ENCODE measurements around the gene MRPL12. TPM values are rescaled to one million over a fixed set of nuclear protein-coding genes. Genes with fewer than 3 reads are reported as not detected.
A peak's percentile ranks its signal among the peaks of the same experiment; 100 is the strongest.

MRPL12 gene
- total RNA-seq, 1 experiment from 2014 or later, result 260 TPM

- CTCF ChIA-PET, result no interaction called here
- H3K9me2 ChIP-seq (ENCODE audit: insufficient read depth), result no peaks in the 10 kb centered on the region
- no peak overlapping the region for H3K9ac ChIP-seq (ENCODE audit: low read length)
- POLR2A ChIA-PET, result no interaction called here
- RAD21 ChIA-PET (ENCODE audit: low non-redundant PET in 1 of 2, low total read pairs in 2 of 2, uncharacterized antibody in 2 of 2, unreplicated experiment in 2 of 2), result no interaction called here
- ATAC-seq (no peak), DNase-seq (ENCODE audit: low read depth, low spot score) (no peak)
- TF ChIP-seq ATF3 (IDR thresholded peaks at IDR 0.05) (no peak), POLR2A (IDR thresholded peaks at IDR 0.05; ENCODE audit: borderline replicate concordance, extremely low read depth, insufficient read depth, insufficient read length) (no peak), SRF (IDR thresholded peaks at IDR 0.05; ENCODE audit: low read depth) (no peak), MAX (IDR thresholded peaks at IDR 0.05) (no peak), EZH2phosphoT487 (IDR thresholded peaks at IDR 0.05; ENCODE audit: borderline replicate concordance) (no peak), CBX3 (IDR thresholded peaks at IDR 0.05; ENCODE audit: low read depth) (no peak), ZNF274 (IDR thresholded peaks at IDR 0.05; ENCODE audit: low read depth, low read length) (no peak), ELF1 (IDR thresholded peaks at IDR 0.05; ENCODE audit: borderline replicate concordance, low read depth) (no peak)
- peaks cover 78% of the 10 kb centered on the region for H3K79me2 ChIP-seq (ENCODE audit: insufficient read depth, low read length)
- no peak overlapping the region for H3K4me3 ChIP-seq (replicated peaks in 1 of 2; ENCODE audit: low read depth in 1 of 2, low read length in 2 of 2)
- H3K27me3 ChIP-seq (ENCODE audit: insufficient read depth, low read length), result no peaks in the 10 kb centered on the region
- no peak overlapping the region for H3K4me2 ChIP-seq (ENCODE audit: low read length)
- intact Hi-C loops (cut with micrococcal nuclease), result loop anchor here (10.0 kb wide), 1 partner anchor 141 kb away; the partner anchor contains the start of gene FAAP100
- peaks cover 53 to 77% of the 10 kb centered on the region in 2 experiments for H3K36me3 ChIP-seq (ENCODE audit: control insufficient read depth in 1 of 2, insufficient read depth in 2 of 2, low read length in 2 of 2)
- H4K20me1 ChIP-seq (ENCODE audit: insufficient read depth), result no peaks in the 10 kb centered on the region
- peaks cover 0 to 3% of the 10 kb centered on the region in 2 experiments; a peak in 2 of 4 replicates for H3K4me1 ChIP-seq (ENCODE audit: control insufficient read depth in 1 of 2, insufficient read depth in 2 of 2, low read length in 2 of 2)
- H3K27ac ChIP-seq (ENCODE audit: low read depth, low read length), result no peak overlapping the region; the same call in 1 of the 2 replicates
- no TSS peak for BruUV-seq (replicated peaks)
- no peak overlapping the region for H2AFZ ChIP-seq (ENCODE audit: low read depth, low read length, poor library complexity, severe bottlenecking)
- H3K9me3 ChIP-seq (ENCODE audit: control insufficient read depth in 1 of 2, insufficient read depth in 1 of 2, low read depth in 1 of 2, low read length in 2 of 2), result no peaks in the 10 kb centered on the region
Measured at GRCh38 chr17:81695801-81696200, 7.4 kb upstream of the MRPL12 start.

GRCh38 chr17:81696218-81696941 lies 6.8 kb upstream of the MRPL12 start:
- Histone ChIP-seq H3K79me2 (ENCODE audit: insufficient read depth, low read length) (peaks cover 84% of the 10 kb centered on the region), H3K9me3 (ENCODE audit: control insufficient read depth in 1 of 2, insufficient read depth in 1 of 2, low read depth in 1 of 2, low read length in 2 of 2) (no peaks in the 10 kb centered on the region), H3K4me2 (ENCODE audit: low read length) (no peak overlapping the region), H4K20me1 (ENCODE audit: insufficient read depth) (no peaks in the 10 kb centered on the region), H3K4me1 (ENCODE audit: control insufficient read depth in 1 of 2, insufficient read depth in 2 of 2, low read length in 2 of 2) (peaks cover 3 to 9% of the 10 kb centered on the region in 2 experiments; a peak in 3 of 4 replicates), H3K9ac (ENCODE audit: low read length) (no peak overlapping the region), H3K9me2 (ENCODE audit: insufficient read depth) (no peaks in the 10 kb centered on the region), H2AFZ (ENCODE audit: low read depth, low read length, poor library complexity, severe bottlenecking) (no peak overlapping the region), H3K27ac (ENCODE audit: low read depth, low read length) (peak overlapping the region; percentile 27; the same call in 1 of the 2 replicates), H3K4me3 (replicated peaks in 1 of 2; ENCODE audit: low read depth in 1 of 2, low read length in 2 of 2) (no peak overlapping the region), H3K36me3 (ENCODE audit: control insufficient read depth in 1 of 2, insufficient read depth in 2 of 2, low read length in 2 of 2) (peaks cover 54 to 78% of the 10 kb centered on the region in 2 experiments), H3K27me3 (ENCODE audit: insufficient read depth, low read length) (no peaks in the 10 kb centered on the region)
- intact Hi-C loops (cut with micrococcal nuclease), result loop anchor here (10.0 kb wide), 1 partner anchor 142 kb away; the partner anchor contains the start of gene FAAP100
- BruUV-seq (replicated peaks), result TSS peak; percentile 17
- TF ChIP-seq ZNF274 (IDR thresholded peaks at IDR 0.05; ENCODE audit: low read depth, low read length) (no peak), REST (IDR thresholded peaks at IDR 0.05; ENCODE audit: low read depth) (no peak), POLR2AphosphoS5 (IDR thresholded peaks at IDR 0.05; ENCODE audit: low read depth, low read length) (peak; percentile 20), ELF1 (IDR thresholded peaks at IDR 0.05; ENCODE audit: borderline replicate concordance, low read depth) (no peak), CTCF (IDR thresholded peaks at IDR 0.05 in 2 of 3, conservative IDR thresholded peaks at IDR 0.05 in 1 of 3; ENCODE audit: borderline replicate concordance in 1 of 3, insufficient read depth in 1 of 3, low read depth in 2 of 3, low read length in 2 of 3) (no peak)
- DNase-seq (ENCODE audit: low read depth, low spot score), result no peak
- no peak for ATAC-seq
- POLR2A ChIA-PET, result no interaction called here
- RAD21 ChIA-PET (ENCODE audit: low non-redundant PET in 1 of 2, low total read pairs in 2 of 2, uncharacterized antibody in 2 of 2, unreplicated experiment in 2 of 2), result no interaction called here
- CTCF ChIA-PET, result no interaction called here

Measured in HCT116 (cell line).